GM23338 (cell line): ENCODE results near the gene MNX1. TPM values are rescaled to one million over a fixed set of nuclear protein-coding genes. Genes with fewer than 3 reads are reported as not detected.

Experiments
- ATAC-seq: fragments of 200-7000 bp; cut with Tn5 transposase; 3 replicates; pipeline ENCODE4 v1.9.1; 2020
- DNase-seq: peaks from one replicate; pipeline ENCODE4 v3.0.0-alpha.2; 2015; ENCODE audit warnings: low spot score
- H2AFZ ChIP-seq: fragments of 200-600 bp; sonication (generic); 2 replicates; pipeline ENCODE4 v1.8.0; 2016; ENCODE audit warnings: antibody characterized with exemption, mild to moderate bottlenecking, moderate library complexity
- H3F3A ChIP-seq: fragments of 200-600 bp; sonication (generic); replicated peaks from 2 replicates; pipeline ENCODE4 v1.8.0; 2017; ENCODE audit warnings: antibody characterized with exemption, mixed run types, low read depth
- H3K27ac ChIP-seq: fragments of 200-600 bp; sonication (generic); 2 replicates; pipeline ENCODE4 v1.6.1; 2016; ENCODE audit warnings: low read depth
- H3K27me3 ChIP-seq: fragments of 200-600 bp; sonication (generic); 2 replicates; pipeline ENCODE4 v1.8.0; 2016; ENCODE audit warnings: mild to moderate bottlenecking, mixed run types, moderate library complexity; ENCODE audit not compliant: insufficient read depth
- H3K36me3 ChIP-seq: fragments of 200-600 bp; sonication (generic); 2 replicates; pipeline ENCODE4 v1.8.0; 2016; ENCODE audit warnings: mild to moderate bottlenecking; ENCODE audit not compliant: insufficient read depth
- H3K4me1 ChIP-seq: fragments of 200-600 bp; sonication (generic); 2 replicates; pipeline ENCODE4 v1.8.0; 2016; ENCODE audit warnings: mild to moderate bottlenecking, moderate library complexity; ENCODE audit not compliant: insufficient read depth
- H3K4me2 ChIP-seq: fragments of 200-600 bp; sonication (generic); 2 replicates; pipeline ENCODE4 v1.7.1; 2017; ENCODE audit warnings: mixed run types
- H3K4me3 ChIP-seq: fragments of 200-600 bp; sonication (generic); 2 replicates; pipeline ENCODE4 v1.6.1; 2016; ENCODE audit warnings: mixed run types
- H3K79me2 ChIP-seq: fragments of 200-600 bp; sonication (generic); replicated peaks from 2 replicates; pipeline ENCODE4 v1.8.0; 2017; ENCODE audit warnings: mild to moderate bottlenecking; ENCODE audit not compliant: insufficient read depth
- H3K9me2 ChIP-seq: fragments of 200-600 bp; sonication (generic); 2 replicates; pipeline ENCODE4 v1.8.0; 2017; ENCODE audit not compliant: insufficient read depth
- H4K20me1 ChIP-seq: fragments of 200-600 bp; sonication (generic); replicated peaks from 2 replicates; pipeline ENCODE4 v1.8.0; 2017; ENCODE audit warnings: mild to moderate bottlenecking; ENCODE audit not compliant: insufficient read depth
- H3K27ac Mint-ChIP-seq: 2 replicates; pipeline ENCODE4 v1.8.0; 2020; ENCODE audit warnings: inconsistent platforms, mild to moderate bottlenecking, moderate library complexity, mixed read lengths
- H3K27me3 Mint-ChIP-seq: 3 replicates; pipeline ENCODE4 v1.8.0; 2022; ENCODE audit warnings: low read depth, mild to moderate bottlenecking, moderate library complexity, mixed read lengths, inconsistent platforms; ENCODE audit not compliant: insufficient read depth, poor library complexity
- H3K36me3 Mint-ChIP-seq: 3 replicates; pipeline ENCODE4 v1.8.0; 2021; ENCODE audit warnings: low read depth, mild to moderate bottlenecking, inconsistent platforms, moderate library complexity, mixed read lengths
- H3K4me1 Mint-ChIP-seq: 3 replicates; pipeline ENCODE4 v1.8.0; 2020; ENCODE audit warnings: mild to moderate bottlenecking, inconsistent platforms, mixed read lengths
- H3K4me3 Mint-ChIP-seq: 3 replicates; pipeline ENCODE4 v1.8.0; 2021; ENCODE audit warnings: moderate library complexity, mild to moderate bottlenecking, inconsistent platforms, mixed read lengths
- H3K9me3 Mint-ChIP-seq: 3 replicates; pipeline ENCODE4 v1.8.0; 2020; ENCODE audit warnings: moderate library complexity, mild to moderate bottlenecking, inconsistent platforms, mixed read lengths
- EZH2 ChIP-seq: fragments of 200-600 bp; sonication (generic); IDR thresholded peaks from one replicate; pipeline ENCODE4 v1.8.0; 2017; ENCODE audit warnings: antibody characterized with exemption, mild to moderate bottlenecking, low read depth; ENCODE audit not compliant: unreplicated experiment
- EZH2phosphoT487 ChIP-seq: fragments of 200-600 bp; sonication (generic); IDR thresholded peaks from one replicate; pipeline ENCODE4 v1.8.1; 2018; ENCODE audit warnings: antibody characterized with exemption; ENCODE audit not compliant: unreplicated experiment
- JUNB ChIP-seq: IDR thresholded peaks from one replicate; pipeline ENCODE4 v1.6.1; 2016; ENCODE audit warnings: antibody characterized with exemption; ENCODE audit not compliant: unreplicated experiment
- NANOG ChIP-seq: IDR thresholded peaks from 2 replicates; pipeline ENCODE4 v1.6.1; 2016; ENCODE audit warnings: antibody characterized with exemption, borderline replicate concordance
- POLR2AphosphoS5 ChIP-seq: IDR thresholded peaks from 2 replicates; pipeline ENCODE4 v1.6.1; 2016; ENCODE audit warnings: antibody characterized with exemption, low read depth
- REST ChIP-seq: IDR thresholded peaks from one replicate; pipeline ENCODE4 v1.6.1; 2018; ENCODE audit warnings: antibody characterized with exemption; ENCODE audit not compliant: unreplicated experiment
- STAT1 ChIP-seq: IDR thresholded peaks from one replicate; pipeline ENCODE4 v1.6.1; 2016; ENCODE audit warnings: antibody characterized with exemption; ENCODE audit not compliant: unreplicated experiment
- ZNF114 ChIP-seq: fragments of 250-450 bp; sonication (Bioruptor Pico); IDR thresholded peaks from 2 replicates; pipeline ENCODE4 v1.5.0; 2020; ENCODE audit warnings: mild to moderate bottlenecking, moderate library complexity
- ZNF331 ChIP-seq: fragments of 250-450 bp; sonication (Bioruptor Pico); IDR thresholded peaks from 2 replicates; pipeline ENCODE4 v1.5.0; 2020; ENCODE audit warnings: low read depth, mild to moderate bottlenecking, moderate library complexity
- ZNF462 ChIP-seq: fragments of 250-450 bp; sonication (Bioruptor Pico); IDR thresholded peaks from 2 replicates; pipeline ENCODE4 v1.5.0; 2020; ENCODE audit warnings: mild to moderate bottlenecking, moderate library complexity
- polyA plus RNA-seq: library from polyadenylated mRNA; unstranded; fragments of >200 nt; fragmentation: Nextera tagmentation; extraction: Ambion mirVana; gene quantifications from 2 replicates; pipeline ENCODE4 v1.2.1, GENCODE V29; 2016
- total RNA-seq: library from RNA; depleted of rRNA; stranded (reverse); fragments of >200 nt; shearing (Covaris generic); gene quantifications from 2 replicates; pipeline ENCODE4 v1.2.3, GENCODE V29; 2014
- TF ChIP-seq, protein P1 (sequence below), 2 experiments: fragments of 200-600 bp in 1 of 2; sonication (generic) in 1 of 2; conservative IDR thresholded peaks; 2 replicates each; pipeline versions ENCODE4 v1.5.1 to v1.6.1; 2016 to 2017; ENCODE audit warnings: antibody characterized with exemption in 2 of 2, low read depth in 2 of 2, mild to moderate bottlenecking in 2 of 2, moderate library complexity in 1 of 2

MNX1 gene
- total and polyA plus RNA-seq, 2 experiments from 2014 or later: 0.14 to 0.24 TPM

GRCh38 chr7:157024716-157025115 is 14.3 kb upstream of the MNX1 start:
- no peak overlapping the region for H3K27ac ChIP-seq
- no peak for ATAC-seq
- no peak overlapping the region for H3K4me2 ChIP-seq
- peaks cover 81% of the 10 kb centered on the region for H3K27me3 ChIP-seq
- peaks cover 16% of the 10 kb centered on the region for H4K20me1 ChIP-seq
- H3K4me3 ChIP-seq: no peak overlapping the region
- no peaks in the 10 kb centered on the region for H3K79me2 ChIP-seq
- TF ChIP-seq EZH2phosphoT487 (no peak), REST (no peak), POLR2AphosphoS5 (no peak), ZNF114 (no peak), STAT1 (no peak), ZNF462 (CRISPR knock-in tag) (no peak), JUNB (no peak), NANOG (no peak), ZNF331 (no peak), EZH2 (no peak)
- TF ChIP-seq, protein P1, sequence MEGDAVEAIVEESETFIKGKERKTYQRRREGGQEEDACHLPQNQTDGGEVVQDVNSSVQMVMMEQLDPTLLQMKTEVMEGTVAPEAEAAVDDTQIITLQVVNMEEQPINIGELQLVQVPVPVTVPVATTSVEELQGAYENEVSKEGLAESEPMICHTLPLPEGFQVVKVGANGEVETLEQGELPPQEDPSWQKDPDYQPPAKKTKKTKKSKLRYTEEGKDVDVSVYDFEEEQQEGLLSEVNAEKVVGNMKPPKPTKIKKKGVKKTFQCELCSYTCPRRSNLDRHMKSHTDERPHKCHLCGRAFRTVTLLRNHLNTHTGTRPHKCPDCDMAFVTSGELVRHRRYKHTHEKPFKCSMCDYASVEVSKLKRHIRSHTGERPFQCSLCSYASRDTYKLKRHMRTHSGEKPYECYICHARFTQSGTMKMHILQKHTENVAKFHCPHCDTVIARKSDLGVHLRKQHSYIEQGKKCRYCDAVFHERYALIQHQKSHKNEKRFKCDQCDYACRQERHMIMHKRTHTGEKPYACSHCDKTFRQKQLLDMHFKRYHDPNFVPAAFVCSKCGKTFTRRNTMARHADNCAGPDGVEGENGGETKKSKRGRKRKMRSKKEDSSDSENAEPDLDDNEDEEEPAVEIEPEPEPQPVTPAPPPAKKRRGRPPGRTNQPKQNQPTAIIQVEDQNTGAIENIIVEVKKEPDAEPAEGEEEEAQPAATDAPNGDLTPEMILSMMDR (conservative IDR thresholded peaks at IDR 0.05; ENCODE audit: low read depth in 2 of 2): no peak
- H3F3A ChIP-seq: peaks cover 22% of the 10 kb centered on the region
- H3K4me3 Mint-ChIP-seq: no peak overlapping the region
- no peaks in the 10 kb centered on the region for H3K36me3 ChIP-seq
- no peaks in the 10 kb centered on the region for H3K36me3 Mint-ChIP-seq
- no peak overlapping the region for H3K27ac Mint-ChIP-seq
- peaks cover 24% of the 10 kb centered on the region; the same call in 1 of the 2 replicates for H3K4me1 ChIP-seq
- H2AFZ ChIP-seq: no peak overlapping the region
- peaks cover 11% of the 10 kb centered on the region for H3K4me1 Mint-ChIP-seq
- no peaks in the 10 kb centered on the region for H3K9me2 ChIP-seq
- DNase-seq: no peak
- no peaks in the 10 kb centered on the region; the same call in 1 of the 3 replicates for H3K9me3 Mint-ChIP-seq
- H3K27me3 Mint-ChIP-seq: peaks cover 78% of the 10 kb centered on the region
